Brain microvascular endothelial cell (primary cell): ENCODE data around the gene JDP2.
A peak's percentile ranks its signal among the peaks of the same experiment; 100 is the strongest.

Source experiments
- DNase-seq: peaks from one replicate; pipeline ENCODE4 v3.0.0-alpha.2; 2020
- H3K27ac ChIP-seq: fragments of 250-450 bp; sonication (Bioruptor Pico); 2 replicates; pipeline ENCODE4 v1.5.1; 2020; ENCODE audit warnings: mild to moderate bottlenecking, moderate library complexity
- H3K27me3 ChIP-seq: fragments of 250-450 bp; sonication (Bioruptor Pico); replicated peaks from 2 replicates; pipeline ENCODE4 v1.5.1; 2020; ENCODE audit warnings: mild to moderate bottlenecking
- H3K36me3 ChIP-seq: fragments of 250-450 bp; sonication (Bioruptor Pico); replicated peaks from 2 replicates; pipeline ENCODE4 v1.5.1; 2020; ENCODE audit warnings: mild to moderate bottlenecking
- H3K4me3 ChIP-seq: 2 replicates; pipeline ENCODE4 v1.5.1; 2011; ENCODE audit warnings: low read depth, mild to moderate bottlenecking, control low read depth, low read length, moderate library complexity
- in situ Hi-C: cut with HindIII; loops from 2 replicates; pipeline ENCODE4 v1.10.0; 2017; ENCODE audit warnings: low sequenced_read_pairs, low pct_ligation_motif_present
- TF ChIP-seq, protein P1 (sequence below): IDR thresholded peaks from 2 replicates; pipeline ENCODE4 v1.5.1; 2011; ENCODE audit warnings: low read depth, mild to moderate bottlenecking, moderate library complexity, low read length, control low read depth, inconsistent platforms; ENCODE audit errors: missing control alignments

The JDP2 gene

DNA sequence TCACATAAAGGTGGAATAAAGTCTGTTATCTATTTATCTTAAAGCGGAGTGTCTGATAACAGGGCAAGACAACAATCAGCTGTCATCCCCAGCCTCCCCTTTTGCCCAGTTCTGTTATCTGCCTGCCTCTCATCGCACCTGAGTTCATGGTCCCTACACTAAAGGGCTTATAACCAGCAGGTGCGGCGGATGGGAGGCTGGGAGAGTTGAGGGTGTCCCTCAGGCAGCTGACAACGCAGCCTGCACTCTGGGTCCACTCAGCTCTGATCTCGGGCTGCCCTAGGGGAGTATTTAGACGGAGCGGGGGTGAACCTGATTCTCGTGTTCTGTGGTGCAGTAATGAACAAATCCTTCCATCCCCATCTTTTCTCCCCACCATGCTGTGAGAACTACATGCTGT lies 34.0 kb upstream of the JDP2 start:
- in situ Hi-C loops = no loop called here
- no peak overlapping the region for H3K4me3 ChIP-seq

DNA sequence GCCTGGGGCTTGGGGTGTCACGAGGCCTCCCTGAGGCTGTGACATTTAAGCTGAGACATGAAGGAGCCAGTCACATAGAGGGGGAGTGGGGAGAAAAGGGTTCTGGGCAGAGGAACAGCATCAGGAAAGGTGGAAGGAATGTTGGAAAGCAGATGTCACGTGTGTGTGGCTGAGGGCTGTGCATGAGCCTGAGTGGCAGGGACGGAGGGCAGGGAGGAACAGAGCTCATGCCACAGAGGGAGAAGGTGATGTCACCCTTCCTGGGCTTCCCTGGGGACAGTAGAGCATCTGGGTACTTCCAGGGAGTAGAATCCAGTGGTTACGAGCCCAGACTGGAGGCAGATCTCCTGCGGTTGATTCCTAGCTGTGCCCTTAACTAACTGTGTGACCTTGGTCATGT lies 32.0 kb upstream of the JDP2 start:
- Histone ChIP-seq H3K27me3 (no peaks in the 10 kb centered on the region), H3K27ac (no peak overlapping the region), H3K4me3 (no peak overlapping the region), H3K36me3 (no peaks in the 10 kb centered on the region)
- TF ChIP-seq, protein P1, sequence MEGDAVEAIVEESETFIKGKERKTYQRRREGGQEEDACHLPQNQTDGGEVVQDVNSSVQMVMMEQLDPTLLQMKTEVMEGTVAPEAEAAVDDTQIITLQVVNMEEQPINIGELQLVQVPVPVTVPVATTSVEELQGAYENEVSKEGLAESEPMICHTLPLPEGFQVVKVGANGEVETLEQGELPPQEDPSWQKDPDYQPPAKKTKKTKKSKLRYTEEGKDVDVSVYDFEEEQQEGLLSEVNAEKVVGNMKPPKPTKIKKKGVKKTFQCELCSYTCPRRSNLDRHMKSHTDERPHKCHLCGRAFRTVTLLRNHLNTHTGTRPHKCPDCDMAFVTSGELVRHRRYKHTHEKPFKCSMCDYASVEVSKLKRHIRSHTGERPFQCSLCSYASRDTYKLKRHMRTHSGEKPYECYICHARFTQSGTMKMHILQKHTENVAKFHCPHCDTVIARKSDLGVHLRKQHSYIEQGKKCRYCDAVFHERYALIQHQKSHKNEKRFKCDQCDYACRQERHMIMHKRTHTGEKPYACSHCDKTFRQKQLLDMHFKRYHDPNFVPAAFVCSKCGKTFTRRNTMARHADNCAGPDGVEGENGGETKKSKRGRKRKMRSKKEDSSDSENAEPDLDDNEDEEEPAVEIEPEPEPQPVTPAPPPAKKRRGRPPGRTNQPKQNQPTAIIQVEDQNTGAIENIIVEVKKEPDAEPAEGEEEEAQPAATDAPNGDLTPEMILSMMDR = no peak
- no peak for DNase-seq
- in situ Hi-C loops = no loop called here

More for the DNA sequence above, 34.0 kb upstream of the JDP2 start:
- no peak for DNase-seq
- TF ChIP-seq, protein P1 = no peak
- Histone ChIP-seq H3K27ac (no peak overlapping the region), H3K36me3 (no peaks in the 10 kb centered on the region), H3K27me3 (no peaks in the 10 kb centered on the region)

DNA sequence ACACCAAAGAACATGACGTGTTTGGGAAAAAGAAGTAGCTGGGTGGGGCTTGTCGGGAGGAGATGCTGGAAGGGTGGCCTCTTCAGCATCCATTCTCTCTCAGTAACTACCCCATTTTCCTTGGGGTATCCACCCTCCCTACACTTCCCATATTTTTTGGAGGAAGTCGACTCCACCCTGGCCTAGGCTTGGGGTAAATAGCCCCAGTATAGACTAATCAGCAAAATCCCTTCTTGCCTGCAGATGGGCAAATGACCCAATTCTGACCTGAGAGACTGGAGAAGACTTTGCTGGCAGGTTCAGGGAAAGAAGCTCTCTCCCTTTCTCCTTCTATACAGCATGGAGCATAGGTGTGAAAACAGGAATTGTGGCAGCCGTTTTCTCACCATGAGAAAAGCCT lies 28.5 kb upstream of the JDP2 start:
- in situ Hi-C loops = no loop called here
- TF ChIP-seq, protein P1 = no peak

DNA sequence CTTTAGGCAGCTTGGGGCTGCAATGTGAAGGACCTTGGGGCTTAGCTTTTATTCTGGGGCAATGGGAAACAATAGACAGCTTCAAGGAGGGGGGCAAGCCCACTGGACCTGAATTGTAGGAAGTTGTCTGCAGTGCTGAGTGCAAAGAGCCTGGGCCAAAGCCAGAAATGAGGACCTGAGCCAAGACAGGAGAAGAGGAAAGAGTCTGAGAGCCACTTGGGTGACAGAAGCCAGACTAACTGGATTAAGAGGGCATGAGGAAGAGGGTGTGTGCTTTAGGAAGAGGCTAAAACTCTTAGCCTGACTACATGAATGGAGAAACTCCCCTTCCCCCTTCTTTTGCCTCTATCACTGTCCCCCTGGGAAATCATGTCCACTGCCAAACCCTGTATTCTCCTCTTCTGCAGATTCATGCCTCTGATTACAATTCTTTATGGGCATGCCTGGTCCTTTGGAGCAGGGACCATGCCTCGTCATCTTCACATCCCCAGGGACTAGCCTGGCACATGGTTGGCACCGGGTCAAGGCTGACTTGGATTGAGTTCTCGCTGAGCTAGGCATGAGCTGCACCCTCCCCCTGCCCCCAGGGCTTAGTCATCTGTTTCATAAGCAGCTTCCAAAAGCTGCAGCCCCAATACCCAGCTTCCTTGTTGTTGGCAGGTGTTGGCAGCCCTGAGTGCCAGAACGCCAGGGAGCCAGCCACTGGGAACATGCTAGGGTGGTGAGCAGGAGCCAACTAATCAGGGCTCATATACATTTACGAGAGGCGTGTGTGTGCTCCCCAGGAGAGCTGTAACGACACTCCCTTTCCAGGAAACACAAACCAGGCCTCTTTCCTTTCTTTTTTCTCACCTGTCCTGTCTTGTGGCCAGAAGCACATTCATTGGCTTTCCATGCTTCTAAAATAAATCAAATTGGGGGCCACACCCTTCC lies 27.7 kb upstream of the JDP2 start:
- in situ Hi-C loops = no loop called here
- no peak overlapping the region for H3K4me3 ChIP-seq
- no peaks in the 10 kb centered on the region for H3K27me3 ChIP-seq
- DNase-seq = no peak
- no peaks in the 10 kb centered on the region for H3K36me3 ChIP-seq
- TF ChIP-seq, protein P1 = no peak
- no peak overlapping the region for H3K27ac ChIP-seq

More for the DNA sequence above, 28.5 kb upstream of the JDP2 start:
- no peak overlapping the region for H3K4me3 ChIP-seq
- no peak for DNase-seq
- no peak overlapping the region for H3K27ac ChIP-seq
- no peaks in the 10 kb centered on the region for H3K36me3 ChIP-seq
- H3K27me3 ChIP-seq = no peaks in the 10 kb centered on the region

DNA sequence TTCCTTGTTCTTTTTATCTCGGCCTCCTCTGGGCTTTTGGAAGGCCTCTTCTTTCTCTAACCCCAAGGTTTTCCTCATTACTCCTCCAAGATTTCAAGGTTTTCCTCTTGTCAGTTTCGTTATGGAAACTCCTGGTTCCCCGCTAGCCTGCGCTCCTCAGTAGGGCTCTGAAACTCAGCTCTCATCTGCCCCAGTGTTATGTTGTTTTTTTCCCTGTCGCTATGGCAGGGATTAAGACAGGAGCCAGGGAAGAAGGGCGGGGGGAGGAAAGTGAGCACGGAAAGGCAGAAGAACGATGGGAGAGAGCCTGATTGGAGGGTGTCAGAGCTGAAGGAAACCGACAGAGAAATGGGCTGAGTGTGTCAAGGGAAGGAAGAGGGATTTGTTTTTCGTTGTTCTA lies 26.5 kb upstream of the JDP2 start:
- Histone ChIP-seq H3K36me3 (no peaks in the 10 kb centered on the region), H3K27me3 (no peaks in the 10 kb centered on the region), H3K4me3 (no peak overlapping the region), H3K27ac (no peak overlapping the region)
- in situ Hi-C loops = no loop called here
- DNase-seq = peak; percentile 7
- TF ChIP-seq, protein P1 = no peak
